Endodermal cell (in vitro differentiated cells): ENCODE results near the gene DHRS1. TPM values are rescaled to one million over a fixed set of nuclear protein-coding genes. Genes with fewer than 3 reads are reported as not detected.

ENCODE experiments used
- DNase-seq: peaks from one replicate; pipeline ENCODE4 v3.0.0-alpha.2; 2017
- H3K27ac ChIP-seq: 2 replicates; pipeline ENCODE4 v1.5.1; 2013; ENCODE audit warnings: mild to moderate bottlenecking, low read depth, low read length, moderate library complexity
- H3K27me3 ChIP-seq: 2 replicates; pipeline ENCODE4 v1.6.1; 2013; ENCODE audit warnings: mild to moderate bottlenecking, low read length, moderate library complexity; ENCODE audit not compliant: insufficient read depth, control insufficient read depth, poor library complexity, severe bottlenecking
- H3K36me3 ChIP-seq: 2 replicates; pipeline ENCODE4 v1.7.0; 2013; ENCODE audit warnings: mild to moderate bottlenecking, low read length, moderate library complexity; ENCODE audit not compliant: control insufficient read depth, insufficient read depth
- H3K4me1 ChIP-seq: one replicate; pipeline ENCODE4 v1.7.0; 2013; ENCODE audit warnings: low read length; ENCODE audit not compliant: control insufficient read depth, insufficient read depth
- H3K4me3 ChIP-seq: 2 replicates; pipeline ENCODE4 v1.5.1; 2013; ENCODE audit warnings: mild to moderate bottlenecking, low read length, moderate library complexity
- H3K9ac ChIP-seq: 2 replicates; pipeline ENCODE4 v1.6.1; 2013; ENCODE audit warnings: mild to moderate bottlenecking, low read length, moderate library complexity; ENCODE audit not compliant: poor library complexity, severe bottlenecking; ENCODE audit errors: extremely low read depth
- H3K9me3 ChIP-seq: 2 replicates; pipeline ENCODE4 v1.6.1; 2013; ENCODE audit warnings: mild to moderate bottlenecking, low read length, moderate library complexity; ENCODE audit not compliant: control insufficient read depth
- H3K27ac Mint-ChIP-seq: 2 replicates; pipeline ENCODE4 v1.8.0; 2020; ENCODE audit warnings: mixed read lengths
- H3K27me3 Mint-ChIP-seq: 2 replicates; pipeline ENCODE4 v1.8.0; 2021; ENCODE audit warnings: mild to moderate bottlenecking, mixed read lengths; ENCODE audit not compliant: insufficient read depth
- H3K36me3 Mint-ChIP-seq: 2 replicates; pipeline ENCODE4 v1.8.0; 2020; ENCODE audit warnings: low read depth, mixed read lengths
- H3K4me1 Mint-ChIP-seq: 2 replicates; pipeline ENCODE4 v1.8.0; 2020; ENCODE audit warnings: mixed read lengths
- H3K4me3 Mint-ChIP-seq: 2 replicates; pipeline ENCODE4 v1.8.0; 2020; ENCODE audit warnings: mild to moderate bottlenecking, moderate library complexity, mixed read lengths
- H3K9me3 Mint-ChIP-seq: 2 replicates; pipeline ENCODE4 v1.8.0; 2020; ENCODE audit warnings: mild to moderate bottlenecking, mixed read lengths
- CTCF ChIP-seq: fragments of 200-600 bp; sonication (generic); conservative IDR thresholded peaks from 2 replicates; pipeline ENCODE4 v1.5.0; 2021; ENCODE audit warnings: antibody characterized with exemption, mild to moderate bottlenecking
- WGBS, 2 experiments: methylation state at CpG; one replicate each; pipeline versions ENCODE4 v1.1.5 to v1.1.7; 2013; ENCODE audit warnings: missing lambda C conversion rate in 2 of 2, mixed read lengths in 1 of 2; ENCODE audit not compliant: insufficient coverage in 1 of 2, insufficient read length in 1 of 2; 5-methylcytosine and 5-hydroxymethylcytosine counted together
- long read RNA-seq, 4 experiments: library from polyadenylated mRNA in 2 of 4; library from RNA in 1 of 4; library from capped mRNA in 1 of 4; stranded (forward) in 3 of 4; unstranded in 1 of 4; transcript quantifications; one replicate each; pipeline ENCODE4 v2.0.0, GENCODE V29; 2020 to 2021; ENCODE audit warnings: inconsistent platforms in 1 of 4
- polyA plus RNA-seq, 2 experiments: library from polyadenylated mRNA; stranded (reverse); fragments of 50-300 nt; gene quantifications; one replicate each; pipeline ENCODE4 v1.2.3, GENCODE V29; 2013
- total RNA-seq, 2 donors: library from RNA; stranded (reverse); fragmentation: NEBNext Ultra II Directional in 1 of 2; extraction: Animal tissue kit (Norgen Biotek cat#: 25700) in 1 of 2; gene quantifications; 2 replicates in 1 of 2; 3 replicates in 1 of 2; pipeline ENCODE4 v1.2.1, GENCODE V29; 2021

The DHRS1 gene
- total RNA-seq = 10 to 100 TPM; 21.2 to 22.5 TPM
- polyA plus RNA-seq (2013, experiment 1 of 2) = 21.2 TPM
- polyA plus RNA-seq (2013, experiment 2 of 2) = 19.5 TPM
- long read RNA-seq, experiment 1, transcript DHRS1-201 (9 exons, 1,480 nt) = major isoform, 5 of 9 reads
- long read RNA-seq, experiment 1, partial matches to known transcripts = 3 of 9 reads
- long read RNA-seq, experiment 1, other reads (novel, unspliced or antisense) = 1 of 9 reads
- long read RNA-seq, experiment 2, transcript DHRS1-201 (9 exons, 1,480 nt) = major isoform, 11 of 17 reads
- long read RNA-seq, experiment 2, partial matches to known transcripts = 2 of 17 reads
- long read RNA-seq, experiment 2, other reads (novel, unspliced or antisense) = 4 of 17 reads
- long read RNA-seq, experiment 3, transcript DHRS1-201 (9 exons, 1,480 nt) = major isoform, 43 of 55 reads
- long read RNA-seq, experiment 3, partial matches to known transcripts = 1 of 55 reads
- long read RNA-seq, experiment 3, other reads (novel, unspliced or antisense) = 6 of 55 reads
- long read RNA-seq, experiment 4, transcript DHRS1-201 (9 exons, 1,480 nt) = major isoform, 42 of 62 reads
- long read RNA-seq, experiment 4, partial matches to known transcripts = 12 of 62 reads
- long read RNA-seq, experiment 4, other reads (novel, unspliced or antisense) = 8 of 62 reads

GRCh38 chr14:24299255-24300191, at the start of gene DHRS1, which contains the start of gene NOP9:
DHRS1 (minus strand) TSS chr14:24299780; CDS start chr14:24299106, 674 bp downstream.
NOP9 (plus strand) TSS chr14:24299850; CDS start chr14:24299955, 105 bp downstream.
- H3K4me1 Mint-ChIP-seq = peaks cover 16% of the 10 kb centered on the region
- Histone ChIP-seq H3K36me3 (peaks cover 48% of the 10 kb centered on the region), H3K9ac (peak within 1 kb of the TSS; percentile 64), H3K9me3 (no peaks in the 10 kb centered on the region), H3K4me1 (no peaks in the 10 kb centered on the region), H3K27ac (peak within 1 kb of the TSS; percentile 39), H3K27me3 (no peaks in the 10 kb centered on the region), H3K4me3 (peak within 1 kb of the TSS; percentile 92)
- H3K36me3 Mint-ChIP-seq = peaks cover 45% of the 10 kb centered on the region
- 1% methylated on average over 26 to 75 of the region's 75 CpGs for WGBS, 2 experiments
- peak within 1 kb of the TSS; percentile 97 for H3K27ac Mint-ChIP-seq
- H3K9me3 Mint-ChIP-seq = no peaks in the 10 kb centered on the region
- peak; percentile 97 for DNase-seq
- H3K27me3 Mint-ChIP-seq = no peaks in the 10 kb centered on the region
- TF ChIP-seq CTCF = no peak
- H3K4me3 Mint-ChIP-seq = peak within 1 kb of the TSS; percentile 89

GRCh38 chr14:24348186-24348585, 48.6 kb upstream of the DHRS1 start:
- DNase-seq = no peak
- Mint-ChIP-seq H3K27ac (no peak overlapping the region), H3K4me1 (no peaks in the 10 kb centered on the region), H3K4me3 (no peak overlapping the region), H3K9me3 (no peaks in the 10 kb centered on the region), H3K36me3 (no peaks in the 10 kb centered on the region), H3K27me3 (peaks cover 87% of the 10 kb centered on the region)
- Histone ChIP-seq H3K27ac (no peak overlapping the region), H3K9me3 (no peaks in the 10 kb centered on the region), H3K9ac (no peak overlapping the region), H3K27me3 (peaks cover 75% of the 10 kb centered on the region), H3K4me3 (no peak overlapping the region), H3K36me3 (no peaks in the 10 kb centered on the region), H3K4me1 (no peaks in the 10 kb centered on the region)
- no peak for TF ChIP-seq CTCF
- WGBS, 2 experiments = 96 to 100% methylated on average over 2 of the region's 2 CpGs

GRCh38 chr14:24347134-24347533, 47.6 kb upstream of the DHRS1 start:
- Mint-ChIP-seq H3K4me1 (no peaks in the 10 kb centered on the region), H3K36me3 (no peaks in the 10 kb centered on the region), H3K27ac (no peak overlapping the region), H3K27me3 (peaks cover 87% of the 10 kb centered on the region), H3K9me3 (no peaks in the 10 kb centered on the region), H3K4me3 (no peak overlapping the region)
- Histone ChIP-seq H3K27me3 (peaks cover 73% of the 10 kb centered on the region), H3K9ac (no peak overlapping the region), H3K36me3 (no peaks in the 10 kb centered on the region), H3K9me3 (no peaks in the 10 kb centered on the region), H3K4me3 (no peak overlapping the region), H3K27ac (no peak overlapping the region), H3K4me1 (no peaks in the 10 kb centered on the region)
- no peak for TF ChIP-seq CTCF
- WGBS, 2 experiments = 55% methylated on average over 1 of the region's 1 CpG; no CpG with 5 or more reads in 1 of the 2 experiments
- DNase-seq = no peak
